ENCODE measurements around the gene TAOK1. TPM values are rescaled to one million over a fixed set of nuclear protein-coding genes. Genes with fewer than 3 reads are reported as not detected.

Gene TAOK1
- total RNA-seq, 1 donor from 2014 or later, result 34.1 TPM

- no peak for TF ChIP-seq CTCF (conservative IDR thresholded peaks at IDR 0.05; ENCODE audit: low read depth, low read length)
- DNase-seq (ENCODE audit: low read depth), result no peak
These were observed 878 bp downstream of the TAOK1 start for GRCh38 chr17:29390851-29391631.

GRCh38 chr17:29393436-29393835 is 3.3 kb downstream of the TAOK1 start:
- TF ChIP-seq CTCF (conservative IDR thresholded peaks at IDR 0.05; ENCODE audit: low read depth, low read length), result no peak
- no peak overlapping the region for H3K4me3 ChIP-seq (ENCODE audit: low read depth, low read length)
- DNase-seq (ENCODE audit: low read depth), result no peak

More at GRCh38 chr17:29390851-29391631, 878 bp downstream of the TAOK1 start:
- peak overlapping the region; percentile 86 for H3K4me3 ChIP-seq (ENCODE audit: low read depth, low read length)

GRCh38 chr17:29394761-29395160 is 4.6 kb downstream of the TAOK1 start:
- no peak for TF ChIP-seq CTCF (conservative IDR thresholded peaks at IDR 0.05; ENCODE audit: low read depth, low read length)
- no peak for DNase-seq (ENCODE audit: low read depth)
- no peak overlapping the region for H3K4me3 ChIP-seq (ENCODE audit: low read depth, low read length)

GRCh38 chr17:29396066-29396465 is 5.9 kb downstream of the TAOK1 start:
- no peak overlapping the region for H3K4me3 ChIP-seq (ENCODE audit: low read depth, low read length)
- TF ChIP-seq CTCF (conservative IDR thresholded peaks at IDR 0.05; ENCODE audit: low read depth, low read length), result no peak
- no peak for DNase-seq (ENCODE audit: low read depth)

- no peak for DNase-seq (ENCODE audit: low read depth)
- TF ChIP-seq CTCF (conservative IDR thresholded peaks at IDR 0.05; ENCODE audit: low read depth, low read length), result no peak
- no peak overlapping the region for H3K4me3 ChIP-seq (ENCODE audit: low read depth, low read length)
These were observed 9.5 kb downstream of the TAOK1 start for GRCh38 chr17:29399634-29400033.

- DNase-seq (ENCODE audit: low read depth), result no peak
- H3K4me3 ChIP-seq (ENCODE audit: low read depth, low read length), result no peak overlapping the region
- TF ChIP-seq CTCF (conservative IDR thresholded peaks at IDR 0.05; ENCODE audit: low read depth, low read length), result no peak
These were observed 10.7 kb downstream of the TAOK1 start for GRCh38 chr17:29400818-29401217.

- H3K4me3 ChIP-seq (ENCODE audit: low read depth, low read length), result no peak overlapping the region
- no peak for DNase-seq (ENCODE audit: low read depth)
- TF ChIP-seq CTCF (conservative IDR thresholded peaks at IDR 0.05; ENCODE audit: low read depth, low read length), result no peak
These were observed 11.1 kb downstream of the TAOK1 start for GRCh38 chr17:29401258-29401657.

All from epithelial cell of proximal tubule (primary cell).